Liver (tissue), 3 donors: Measurements from ENCODE around the gene FOCAD.

Source experiments
- CTCF ChIP-seq: fragments of 150-350 bp; IDR thresholded peaks from 2 replicates; pipeline ENCODE4 v1.5.1; 2017; ENCODE audit warnings: improper control_type of control experiment, low read depth, low read length; ENCODE audit not compliant: missing input control
- RXRA ChIP-seq, 2 donors: IDR thresholded peaks; 2 replicates each; pipeline ENCODE4 v1.6.1; 2017 to 2018; ENCODE audit warnings: antibody characterized with exemption in 2 of 2, mild to moderate bottlenecking in 1 of 2
- TAF1 ChIP-seq: conservative IDR thresholded peaks from 2 replicates; pipeline ENCODE4 v1.6.1; 2016; ENCODE audit warnings: antibody characterized with exemption, mild to moderate bottlenecking
- ZBTB33 ChIP-seq: IDR thresholded peaks from 2 replicates; pipeline ENCODE4 v1.6.1; 2016; ENCODE audit warnings: antibody characterized with exemption
- donor health status: healthy.
- donor health status: healthy.

GRCh38 chr9:20880675-20881074 is 196.6 kb downstream of the FOCAD start:
- TF ChIP-seq CTCF (no peak), TAF1 (no peak), RXRA (IDR thresholded peaks at IDR 0.05) (no peak), ZBTB33 (no peak)
